ENCODE data around the gene STAG3. TPM values are rescaled to one million over a fixed set of nuclear protein-coding genes. Genes with fewer than 3 reads are reported as not detected.

STAG3 gene
- total and polyA plus RNA-seq, 10 of the 15 experiments (the other 5 are each of a cell fraction or from before 2014, with no cell fraction given): 73.0 to 306 (median 120) TPM

- TF ChIP-seq PRDM15 (CRISPR knock-in tag; IDR thresholded peaks at IDR 0.05) (no peak), BCLAF1 (IDR thresholded peaks at IDR 0.05) (no peak), ATF7 (IDR thresholded peaks at IDR 0.05; ENCODE audit: low read depth) (peak; percentile 64), TBL1XR1 (IDR thresholded peaks at IDR 0.05; ENCODE audit: low read depth, low read length) (peak; percentile 69; the same call in 1 of the 2 replicates), POLR2AphosphoS2 (IDR thresholded peaks at IDR 0.05; ENCODE audit: low read depth, low read length) (no peak), SMARCA5 (IDR thresholded peaks at IDR 0.05) (0 out of 2 replicates have a peak, but pooled peaks have one; percentile 17), HDGF (IDR thresholded peaks at IDR 0.05) (no peak), SIN3A (IDR thresholded peaks at IDR 0.05; ENCODE audit: low read depth, low read length) (no peak), JUNB (IDR thresholded peaks at IDR 0.05) (peak; percentile 73), CHD2 (IDR thresholded peaks at IDR 0.05; ENCODE audit: borderline replicate concordance, low read depth, low read length) (no peak), DPF2 (IDR thresholded peaks at IDR 0.05) (no peak), CBFB (IDR thresholded peaks at IDR 0.05; ENCODE audit: low read depth) (no peak), CHD4 (IDR thresholded peaks at IDR 0.05) (no peak), MTA2 (IDR thresholded peaks at IDR 0.05; ENCODE audit: low read depth) (peak; percentile 73), EED (IDR thresholded peaks at IDR 0.05; ENCODE audit: low read depth) (peak; percentile 61; the same call in 1 of the 2 replicates), MXI1 (IDR thresholded peaks at IDR 0.05; ENCODE audit: low read depth, low read length) (no peak), ZZZ3 (IDR thresholded peaks at IDR 0.05; ENCODE audit: control insufficient read depth, insufficient read length, low read depth) (no peak), BCL11A (IDR thresholded peaks at IDR 0.05; ENCODE audit: low read depth, low read length) (no peak; the same call in 1 of the 2 replicates), ATF2 (IDR thresholded peaks at IDR 0.05; ENCODE audit: low read length) (peak; percentile 53; the same call in 1 of the 2 replicates), BRCA1 (IDR thresholded peaks at IDR 0.05; ENCODE audit: low read depth, low read length) (no peak), PAX8 (IDR thresholded peaks at IDR 0.05) (no peak), NFIC (IDR thresholded peaks at IDR 0.05; ENCODE audit: low read depth, low read length) (peak; percentile 59; the same call in 1 of the 2 replicates), KLF5 (IDR thresholded peaks at IDR 0.05; ENCODE audit: partially characterized antibody) (no peak), PKNOX1 (IDR thresholded peaks at IDR 0.05) (peak; percentile 73; the same call in 1 of the 2 replicates), NFYA (IDR thresholded peaks at IDR 0.05; ENCODE audit: borderline replicate concordance, low read depth, low read length) (no peak)
Observed at GRCh38 chr7:100208911-100209408, 31.2 kb downstream of the STAG3 start (continued).
